Loucy (cell line): ENCODE results near the gene RB1.
A peak's percentile ranks its signal among the peaks of the same experiment; 100 is the strongest.

Source experiments
- H2AFZ ChIP-seq: fragments of 200-600 bp; sonication (generic); 2 replicates; pipeline ENCODE4 v1.6.0; 2016; ENCODE audit warnings: antibody characterized with exemption, mild to moderate bottlenecking, low read length, moderate library complexity
- H3F3A ChIP-seq: fragments of 200-600 bp; 2 replicates; pipeline ENCODE4 v1.6.0; 2016; ENCODE audit warnings: antibody characterized with exemption, low read depth, mild to moderate bottlenecking
- H3K27me3 ChIP-seq: fragments of 200-600 bp; sonication (generic); 2 replicates; pipeline ENCODE4 v1.6.1; 2014; ENCODE audit warnings: low read length, mild to moderate bottlenecking; ENCODE audit not compliant: insufficient read depth, poor library complexity, severe bottlenecking
- H3K36me3 ChIP-seq: fragments of 200-600 bp; sonication (generic); 2 replicates; pipeline ENCODE4 v1.6.1; 2016; ENCODE audit warnings: low read length; ENCODE audit not compliant: insufficient read depth
- H3K4me1 ChIP-seq: fragments of 200-600 bp; sonication (generic); 2 replicates; pipeline ENCODE4 v1.5.1; 2014; ENCODE audit warnings: low read length, mild to moderate bottlenecking; ENCODE audit not compliant: insufficient read depth, poor library complexity, severe bottlenecking
- H3K4me2 ChIP-seq: fragments of 200-600 bp; sonication (generic); 2 replicates; pipeline ENCODE4 v1.6.0; 2014; ENCODE audit warnings: antibody characterized with exemption, low read length, low read depth, mild to moderate bottlenecking; ENCODE audit not compliant: poor library complexity, severe bottlenecking
- H3K4me3 ChIP-seq: fragments of 200-600 bp; sonication (generic); 2 replicates; pipeline ENCODE4 v1.5.1; 2014; ENCODE audit warnings: low read length, mild to moderate bottlenecking, mixed read lengths; ENCODE audit not compliant: poor library complexity, severe bottlenecking
- H3K79me2 ChIP-seq: fragments of 200-600 bp; sonication (generic); 2 replicates; pipeline ENCODE4 v1.6.1; 2014; ENCODE audit warnings: low read length; ENCODE audit not compliant: insufficient read depth
- H3K9ac ChIP-seq: fragments of 200-600 bp; sonication (generic); 2 replicates; pipeline ENCODE4 v1.6.0; 2014; ENCODE audit warnings: mild to moderate bottlenecking, low read depth, low read length, moderate library complexity; ENCODE audit not compliant: poor library complexity, severe bottlenecking
- H3K9me2 ChIP-seq: fragments of 200-600 bp; sonication (generic); replicated peaks from 2 replicates; pipeline ENCODE4 v1.6.1; 2016; ENCODE audit warnings: low read depth, low read length, mixed read lengths
- H3K9me3 ChIP-seq: fragments of 200-600 bp; sonication (generic); 2 replicates; pipeline ENCODE4 v1.6.1; 2014; ENCODE audit warnings: mild to moderate bottlenecking, antibody characterized with exemption, low read length, low read depth; ENCODE audit not compliant: insufficient read depth
- H4K20me1 ChIP-seq: fragments of 200-600 bp; sonication (generic); 2 replicates; pipeline ENCODE4 v1.6.0; 2014; ENCODE audit warnings: antibody characterized with exemption, low read length, mild to moderate bottlenecking; ENCODE audit not compliant: insufficient read depth, poor library complexity, severe bottlenecking
- EZH2phosphoT487 ChIP-seq: fragments of 200-600 bp; IDR thresholded peaks from 2 replicates; pipeline ENCODE4 v1.6.1; 2018; ENCODE audit warnings: antibody characterized with exemption, mild to moderate bottlenecking, moderate library complexity, borderline replicate concordance
- TF ChIP-seq, protein P1 (sequence below): fragments of 200-600 bp; sonication (generic); conservative IDR thresholded peaks from 2 replicates; pipeline ENCODE4 v1.5.1; 2014; ENCODE audit warnings: mild to moderate bottlenecking, antibody characterized with exemption, low read length

Gene RB1

DNA sequence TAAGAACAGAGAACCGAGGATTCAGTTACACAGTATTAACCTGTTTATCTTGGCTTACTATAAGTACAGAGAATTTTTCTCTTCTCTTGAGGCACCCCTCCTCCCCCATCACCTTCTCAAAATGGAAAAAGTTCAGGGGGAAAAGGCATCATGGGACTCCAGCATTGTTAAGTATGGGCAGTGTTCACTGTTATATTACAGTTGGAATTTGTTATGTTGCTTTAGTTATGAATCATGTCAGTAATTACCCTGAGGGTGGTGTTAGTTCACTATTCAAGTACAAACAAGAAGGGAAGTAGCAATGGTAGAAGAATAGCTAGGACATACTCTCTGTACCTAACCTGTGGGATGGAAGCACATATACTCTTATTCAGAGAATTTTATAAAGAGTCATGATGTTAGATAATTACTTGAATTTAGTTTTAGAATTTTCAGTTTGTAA lies 97.3 kb downstream of the RB1 start:
- Histone ChIP-seq H3K27me3 (no peaks in the 10 kb centered on the region), H3F3A (peaks cover 10% of the 10 kb centered on the region), H3K36me3 (no peaks in the 10 kb centered on the region), H3K4me3 (peak overlapping the region; percentile 50), H2AFZ (no peak overlapping the region), H4K20me1 (no peaks in the 10 kb centered on the region), H3K9me2 (no peaks in the 10 kb centered on the region), H3K4me1 (peaks cover 80% of the 10 kb centered on the region), H3K79me2 (peaks cover 49% of the 10 kb centered on the region), H3K9ac (peak overlapping the region; percentile 61), H3K9me3 (0 out of 2 replicates have a peak, but pooled peaks cover 3% of the 10 kb centered on the region), H3K4me2 (peak overlapping the region; percentile 69)
- TF ChIP-seq, protein P1, sequence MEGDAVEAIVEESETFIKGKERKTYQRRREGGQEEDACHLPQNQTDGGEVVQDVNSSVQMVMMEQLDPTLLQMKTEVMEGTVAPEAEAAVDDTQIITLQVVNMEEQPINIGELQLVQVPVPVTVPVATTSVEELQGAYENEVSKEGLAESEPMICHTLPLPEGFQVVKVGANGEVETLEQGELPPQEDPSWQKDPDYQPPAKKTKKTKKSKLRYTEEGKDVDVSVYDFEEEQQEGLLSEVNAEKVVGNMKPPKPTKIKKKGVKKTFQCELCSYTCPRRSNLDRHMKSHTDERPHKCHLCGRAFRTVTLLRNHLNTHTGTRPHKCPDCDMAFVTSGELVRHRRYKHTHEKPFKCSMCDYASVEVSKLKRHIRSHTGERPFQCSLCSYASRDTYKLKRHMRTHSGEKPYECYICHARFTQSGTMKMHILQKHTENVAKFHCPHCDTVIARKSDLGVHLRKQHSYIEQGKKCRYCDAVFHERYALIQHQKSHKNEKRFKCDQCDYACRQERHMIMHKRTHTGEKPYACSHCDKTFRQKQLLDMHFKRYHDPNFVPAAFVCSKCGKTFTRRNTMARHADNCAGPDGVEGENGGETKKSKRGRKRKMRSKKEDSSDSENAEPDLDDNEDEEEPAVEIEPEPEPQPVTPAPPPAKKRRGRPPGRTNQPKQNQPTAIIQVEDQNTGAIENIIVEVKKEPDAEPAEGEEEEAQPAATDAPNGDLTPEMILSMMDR = peak; percentile 49
- TF ChIP-seq EZH2phosphoT487 = no peak

DNA sequence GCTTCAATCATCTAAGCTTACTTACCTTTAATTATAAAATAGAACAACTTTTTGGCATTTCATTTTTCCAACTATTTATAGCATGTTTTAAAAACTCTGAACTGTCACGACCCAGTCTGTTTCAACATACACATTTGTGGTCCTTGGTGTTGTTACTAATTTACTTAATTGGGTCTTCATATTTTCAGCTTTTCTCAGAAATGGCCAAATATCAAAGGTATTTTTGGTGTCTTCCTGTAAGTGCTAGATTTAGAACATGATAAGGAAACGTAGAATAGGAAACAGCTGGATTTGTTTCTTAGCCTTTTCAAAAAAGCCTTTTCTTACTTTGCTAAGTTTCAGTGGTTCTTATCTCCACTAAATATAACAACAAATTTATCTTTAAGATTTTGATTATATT lies 97.9 kb downstream of the RB1 start:
- no peaks in the 10 kb centered on the region for H3K36me3 ChIP-seq
- H3K9me2 ChIP-seq = no peaks in the 10 kb centered on the region
- no peaks in the 10 kb centered on the region for H3K27me3 ChIP-seq
- H3K79me2 ChIP-seq = peaks cover 55% of the 10 kb centered on the region
- H3F3A ChIP-seq = peaks cover 13% of the 10 kb centered on the region
- no peaks in the 10 kb centered on the region for H3K9me3 ChIP-seq
- H4K20me1 ChIP-seq = no peaks in the 10 kb centered on the region
- TF ChIP-seq, protein P1 = no peak
- no peak for TF ChIP-seq EZH2phosphoT487
- H3K4me1 ChIP-seq = peaks cover 86% of the 10 kb centered on the region
- H3K9ac ChIP-seq = peak overlapping the region; percentile 61
- H3K4me3 ChIP-seq = peak overlapping the region; percentile 50
- no peak overlapping the region for H2AFZ ChIP-seq
- peak overlapping the region; percentile 69 for H3K4me2 ChIP-seq

DNA sequence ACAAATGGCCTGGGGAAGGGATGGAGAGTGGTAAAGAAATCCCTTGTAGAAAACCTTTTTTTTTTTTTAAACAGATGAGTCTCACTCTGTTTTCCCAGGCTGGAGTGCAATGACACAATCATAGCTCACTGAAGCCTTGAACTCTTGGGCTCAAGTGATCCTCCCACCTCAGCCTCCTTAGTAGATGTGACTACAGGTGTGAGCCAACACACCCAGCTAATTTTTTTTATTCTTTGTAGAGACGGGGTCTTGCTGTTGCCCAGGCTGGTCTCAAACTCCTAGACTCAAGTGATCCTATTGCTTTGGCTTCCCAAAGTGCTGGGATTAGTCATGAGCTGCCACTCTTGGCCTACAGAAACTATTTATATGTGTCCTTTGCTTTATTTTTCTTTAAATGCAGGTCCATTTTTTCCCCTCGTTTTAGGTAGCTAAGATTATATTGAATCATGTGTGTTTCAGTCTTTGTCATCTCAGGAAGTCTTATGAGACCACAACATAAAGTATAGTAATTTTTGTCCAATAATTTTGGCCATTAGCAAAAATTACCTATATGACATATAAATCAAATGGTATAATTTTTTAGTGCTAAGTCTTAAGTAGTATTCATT lies 98.9 kb downstream of the RB1 start:
- Histone ChIP-seq H3K4me2 (peak overlapping the region; percentile 69), H2AFZ (no peak overlapping the region), H3K4me3 (peak overlapping the region; percentile 50), H3K79me2 (peaks cover 65% of the 10 kb centered on the region), H4K20me1 (no peaks in the 10 kb centered on the region), H3K36me3 (no peaks in the 10 kb centered on the region), H3K9me3 (no peaks in the 10 kb centered on the region), H3K9me2 (no peaks in the 10 kb centered on the region), H3K4me1 (peaks cover 93% of the 10 kb centered on the region), H3K9ac (no peak overlapping the region), H3K27me3 (no peaks in the 10 kb centered on the region), H3F3A (peaks cover 13% of the 10 kb centered on the region)
- TF ChIP-seq EZH2phosphoT487 = no peak
- TF ChIP-seq, protein P1 = no peak
